Vagina (tissue), 2 donors: ENCODE measurements around the gene KRTAP12-3.

ENCODE experiments used
- CTCF ChIP-seq, 3 experiments: fragments of 450-650 bp in 2 of 3; fragments of 200-600 bp in 1 of 3; sonication (generic) in 1 of 3; IDR thresholded peaks; one replicate each; pipeline ENCODE4 v1.5.1; 2017 to 2019; ENCODE audit warnings: antibody characterized with exemption in 3 of 3, mild to moderate bottlenecking in 2 of 3, moderate library complexity in 2 of 3
- POLR2A ChIP-seq, 2 donors: fragments of 450-650 bp; IDR thresholded peaks; one replicate each; pipeline ENCODE4 v1.6.1; 2017; ENCODE audit warnings: antibody characterized with exemption in 2 of 2, mild to moderate bottlenecking in 2 of 2, moderate library complexity in 2 of 2
- POLR2AphosphoS5 ChIP-seq, 2 donors: sonication (generic); formaldehyde crosslinking; IDR thresholded peaks; one replicate each; pipeline ENCODE4 v1.9.0; 2017; ENCODE audit warnings: antibody characterized with exemption in 2 of 2, mild to moderate bottlenecking in 2 of 2, low read depth in 1 of 2; ENCODE audit not compliant: insufficient read depth in 1 of 2

- TF ChIP-seq CTCF (IDR thresholded peaks at IDR 0.05), result no peak
- TF ChIP-seq POLR2A (IDR thresholded peaks at IDR 0.05), result no peak
- no peak for TF ChIP-seq POLR2AphosphoS5 (IDR thresholded peaks at IDR 0.05; ENCODE audit: insufficient read depth in 1 of 2, low read depth in 1 of 2)
These were observed 44.2 kb upstream of the KRTAP12-3 start for GRCh38 chr21:44613386-44614155.
